Astrocyte (in vitro differentiated cells and primary cell): ENCODE results near the gene N4BP3. TPM values are rescaled to one million over a fixed set of nuclear protein-coding genes. Genes with fewer than 3 reads are reported as not detected.

ENCODE experiments used
- DNase-seq: peaks from one replicate; pipeline ENCODE4 v3.0.0-alpha.2; 2010; ENCODE audit warnings: low read depth
- FAIRE-seq: peaks from 2 replicates; lab custom pipeline; 2011; peaks lifted over from hg19 to GRCh38; lab: Jason Lieb, UNC
- H2AFZ ChIP-seq: 2 replicates; pipeline ENCODE4 v1.6.0; 2012; ENCODE audit warnings: low read depth, low read length, inconsistent platforms
- H3K27ac ChIP-seq: 2 replicates; pipeline ENCODE4 v1.5.1; 2011; ENCODE audit warnings: low read depth, low read length, inconsistent platforms
- H3K27me3 ChIP-seq: 2 replicates; pipeline ENCODE4 v1.6.0; 2011; ENCODE audit warnings: low read length, inconsistent platforms; ENCODE audit not compliant: insufficient read depth
- H3K36me3 ChIP-seq: 2 replicates; pipeline ENCODE4 v1.5.1; 2011; ENCODE audit warnings: low read length, inconsistent platforms; ENCODE audit not compliant: insufficient read depth
- H3K4me1 ChIP-seq: 2 replicates; pipeline ENCODE4 v1.5.1; 2011; ENCODE audit warnings: low read length, inconsistent platforms; ENCODE audit not compliant: insufficient read depth
- H3K4me2 ChIP-seq: 2 replicates; pipeline ENCODE4 v1.6.0; 2012; ENCODE audit warnings: low read length, inconsistent platforms
- H3K4me3 ChIP-seq: 2 replicates; pipeline ENCODE4 v1.5.1; 2011; ENCODE audit warnings: low read depth, mild to moderate bottlenecking, low read length, inconsistent platforms; ENCODE audit not compliant: insufficient read depth
- H3K79me2 ChIP-seq: 2 replicates; pipeline ENCODE4 v1.6.0; 2012; ENCODE audit warnings: mild to moderate bottlenecking, low read length, inconsistent platforms; ENCODE audit not compliant: insufficient read depth
- H3K9ac ChIP-seq: 2 replicates; pipeline ENCODE4 v1.6.0; 2012; ENCODE audit warnings: mild to moderate bottlenecking, low read length, inconsistent platforms
- H3K9me3 ChIP-seq: 2 replicates; pipeline ENCODE4 v1.5.1; 2012; ENCODE audit warnings: low read depth, mild to moderate bottlenecking, low read length, inconsistent platforms; ENCODE audit not compliant: insufficient read depth
- H4K20me1 ChIP-seq: 2 replicates; pipeline ENCODE4 v1.6.0; 2012; ENCODE audit warnings: low read length, inconsistent platforms; ENCODE audit not compliant: insufficient read depth
- H3K27ac Mint-ChIP-seq: one replicate; pipeline ENCODE4 v1.8.0; 2021; ENCODE audit warnings: mild to moderate bottlenecking, mixed read lengths; ENCODE audit not compliant: unreplicated experiment
- H3K27me3 Mint-ChIP-seq: one replicate; pipeline ENCODE4 v1.8.0; 2021; ENCODE audit warnings: low read depth, mixed read lengths; ENCODE audit not compliant: unreplicated experiment
- H3K36me3 Mint-ChIP-seq: one replicate; pipeline ENCODE4 v1.8.0; 2021; ENCODE audit warnings: low read depth, mixed read lengths; ENCODE audit not compliant: unreplicated experiment
- H3K4me1 Mint-ChIP-seq: one replicate; pipeline ENCODE4 v1.8.0; 2021; ENCODE audit warnings: low read depth, mixed read lengths; ENCODE audit not compliant: unreplicated experiment
- H3K4me3 Mint-ChIP-seq: one replicate; pipeline ENCODE4 v1.8.0; 2021; ENCODE audit warnings: mild to moderate bottlenecking, moderate library complexity, mixed read lengths; ENCODE audit not compliant: unreplicated experiment
- H3K9me3 Mint-ChIP-seq: one replicate; pipeline ENCODE4 v1.8.0; 2021; ENCODE audit warnings: mild to moderate bottlenecking, mixed read lengths; ENCODE audit not compliant: unreplicated experiment
- EZH2 ChIP-seq: IDR thresholded peaks from 2 replicates; pipeline ENCODE4 v1.6.1; 2012; ENCODE audit warnings: mild to moderate bottlenecking, low read length, inconsistent platforms; ENCODE audit not compliant: insufficient read depth
- total RNA-seq: library from RNA; stranded (reverse); gene quantifications from 2 replicates; pipeline ENCODE4 v1.2.1, GENCODE V29; 2021
- TF ChIP-seq, protein P1 (sequence below): IDR thresholded peaks from 2 replicates; pipeline ENCODE4 v1.5.1; 2011; ENCODE audit warnings: low read depth, mild to moderate bottlenecking, inconsistent platforms, low read length, moderate library complexity; ENCODE audit not compliant: insufficient read depth

N4BP3 gene
- total RNA-seq, 1 donor from 2014 or later: 1.3 TPM

DNA sequence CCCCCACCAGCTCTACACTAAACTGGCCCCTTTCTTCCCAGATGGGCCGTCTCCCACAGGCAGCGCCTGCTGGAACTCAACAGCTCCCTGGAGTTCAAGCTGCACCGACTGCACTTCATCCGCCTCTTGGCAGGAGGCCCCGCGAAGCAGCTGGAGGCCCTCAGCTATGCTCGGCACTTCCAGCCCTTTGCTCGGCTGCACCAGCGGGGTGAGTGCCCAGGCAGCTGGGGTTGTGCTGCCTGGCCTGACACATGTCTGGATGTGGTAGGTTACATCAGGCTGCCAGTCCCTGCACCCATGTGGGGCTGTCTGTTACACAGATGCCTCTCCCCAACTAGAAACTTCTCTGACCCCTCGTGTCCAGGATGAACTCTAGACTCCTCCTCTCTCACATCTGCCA, 30.6 kb downstream of the N4BP3 start:
- Histone ChIP-seq H3K4me1 (no peaks in the 10 kb centered on the region), H3K79me2 (no peaks in the 10 kb centered on the region), H3K27ac (no peak overlapping the region), H3K9me3 (no peaks in the 10 kb centered on the region), H3K9ac (no peak overlapping the region), H3K4me3 (no peak overlapping the region), H3K36me3 (peaks cover 28% of the 10 kb centered on the region), H2AFZ (no peak overlapping the region), H4K20me1 (peaks cover 36% of the 10 kb centered on the region), H3K4me2 (no peak overlapping the region), H3K27me3 (no peaks in the 10 kb centered on the region)
- DNase-seq: no peak
- Mint-ChIP-seq H3K27ac (no peak overlapping the region), H3K4me3 (no peak overlapping the region), H3K36me3 (peaks cover 6% of the 10 kb centered on the region), H3K27me3 (no peaks in the 10 kb centered on the region), H3K9me3 (no peaks in the 10 kb centered on the region), H3K4me1 (peaks cover 3% of the 10 kb centered on the region)
- FAIRE-seq: no peak
- TF ChIP-seq, protein P1, sequence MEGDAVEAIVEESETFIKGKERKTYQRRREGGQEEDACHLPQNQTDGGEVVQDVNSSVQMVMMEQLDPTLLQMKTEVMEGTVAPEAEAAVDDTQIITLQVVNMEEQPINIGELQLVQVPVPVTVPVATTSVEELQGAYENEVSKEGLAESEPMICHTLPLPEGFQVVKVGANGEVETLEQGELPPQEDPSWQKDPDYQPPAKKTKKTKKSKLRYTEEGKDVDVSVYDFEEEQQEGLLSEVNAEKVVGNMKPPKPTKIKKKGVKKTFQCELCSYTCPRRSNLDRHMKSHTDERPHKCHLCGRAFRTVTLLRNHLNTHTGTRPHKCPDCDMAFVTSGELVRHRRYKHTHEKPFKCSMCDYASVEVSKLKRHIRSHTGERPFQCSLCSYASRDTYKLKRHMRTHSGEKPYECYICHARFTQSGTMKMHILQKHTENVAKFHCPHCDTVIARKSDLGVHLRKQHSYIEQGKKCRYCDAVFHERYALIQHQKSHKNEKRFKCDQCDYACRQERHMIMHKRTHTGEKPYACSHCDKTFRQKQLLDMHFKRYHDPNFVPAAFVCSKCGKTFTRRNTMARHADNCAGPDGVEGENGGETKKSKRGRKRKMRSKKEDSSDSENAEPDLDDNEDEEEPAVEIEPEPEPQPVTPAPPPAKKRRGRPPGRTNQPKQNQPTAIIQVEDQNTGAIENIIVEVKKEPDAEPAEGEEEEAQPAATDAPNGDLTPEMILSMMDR: no peak
- no peak for TF ChIP-seq EZH2

DNA sequence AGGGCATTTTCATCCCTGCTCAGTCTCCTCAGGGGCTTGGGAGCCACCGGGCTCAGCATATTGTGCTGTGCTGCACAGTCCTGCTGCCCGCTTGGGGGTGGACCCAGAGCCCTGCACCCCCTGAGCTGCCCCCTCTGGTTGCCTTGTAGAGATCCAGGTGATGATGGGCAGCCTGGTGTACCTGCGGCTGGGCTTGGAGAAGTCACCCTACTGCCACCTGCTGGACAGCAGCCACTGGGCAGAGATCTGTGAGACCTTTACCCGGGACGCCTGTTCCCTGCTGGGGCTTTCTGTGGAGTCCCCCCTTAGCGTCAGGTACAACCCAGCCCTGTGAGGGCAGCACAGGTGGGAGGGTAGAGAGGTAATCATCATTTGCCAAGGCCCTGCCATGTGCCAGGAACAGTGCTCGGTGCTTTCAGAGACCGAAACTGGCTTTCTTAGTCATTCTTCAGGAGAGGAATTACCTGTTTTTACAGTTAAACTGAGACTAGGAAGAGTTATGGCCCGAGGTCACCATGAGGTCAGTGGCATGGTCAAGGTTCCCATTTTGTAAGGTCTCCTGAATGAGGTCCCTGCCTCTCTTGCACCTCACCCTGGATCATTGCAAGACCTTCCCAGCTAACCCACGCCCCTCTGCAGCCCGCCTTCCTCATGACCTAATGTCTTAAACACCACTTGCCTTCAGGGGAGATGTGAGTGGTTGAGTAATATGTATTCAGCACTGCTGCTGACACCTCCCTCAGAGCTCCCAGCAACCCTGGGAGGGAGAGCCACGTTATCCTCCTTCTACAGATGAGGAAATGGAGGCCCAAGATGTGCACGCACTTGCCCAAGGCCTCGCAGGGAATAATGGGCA, 32.9 kb downstream of the N4BP3 start:
- no peak for FAIRE-seq
- no peak overlapping the region for H3K27ac ChIP-seq

More for the DNA sequence above, 32.9 kb downstream of the N4BP3 start:
- no peak for DNase-seq
- H3K36me3 Mint-ChIP-seq: peaks cover 16% of the 10 kb centered on the region
- peaks cover 3% of the 10 kb centered on the region for H3K4me1 Mint-ChIP-seq
- Histone ChIP-seq H3K4me2 (no peak overlapping the region), H3K9me3 (no peaks in the 10 kb centered on the region), H3K4me1 (no peaks in the 10 kb centered on the region), H3K4me3 (no peak overlapping the region), H3K79me2 (peaks cover 2% of the 10 kb centered on the region), H3K9ac (no peak overlapping the region), H3K27me3 (no peaks in the 10 kb centered on the region), H4K20me1 (peaks cover 38% of the 10 kb centered on the region), H2AFZ (no peak overlapping the region), H3K36me3 (peaks cover 45% of the 10 kb centered on the region)
- no peaks in the 10 kb centered on the region for H3K27me3 Mint-ChIP-seq
- no peak overlapping the region for H3K4me3 Mint-ChIP-seq
- TF ChIP-seq, protein P1: peak; percentile 62
- TF ChIP-seq EZH2: no peak
- H3K9me3 Mint-ChIP-seq: no peaks in the 10 kb centered on the region
- no peak overlapping the region for H3K27ac Mint-ChIP-seq
